Thymus (tissue), 11 donors: ENCODE measurements around the gene HP1BP3. TPM values are rescaled to one million over a fixed set of nuclear protein-coding genes. Genes with fewer than 3 reads are reported as not detected.
A peak's percentile ranks its signal among the peaks of the same experiment; 100 is the strongest.
"Not testable (repeated sequence)": the region's sequence is repeated elsewhere in the genome, so short reads cannot be mapped to it uniquely, and the experiment has no call there.

Experiments used
- DNase-seq, 9 donors: peaks; one replicate each; pipeline ENCODE4 v3.0.0-alpha.2; 2013; ENCODE audit warnings: low spot score in 9 of 9, low read depth in 6 of 9, missing footprints in 1 of 9
- H3K27ac ChIP-seq, 2 donors: one replicate each; pipeline ENCODE4 v1.5.1; 2013; ENCODE audit warnings: control low read depth in 1 of 2, low read depth in 1 of 2, low read length in 1 of 2, mild to moderate bottlenecking in 1 of 2, moderate library complexity in 1 of 2
- H3K27me3 ChIP-seq, 2 donors: one replicate each; pipeline ENCODE4 v1.5.1; 2013; ENCODE audit warnings: low read length in 1 of 2; ENCODE audit not compliant: control insufficient read depth in 2 of 2, insufficient read depth in 1 of 2
- H3K36me3 ChIP-seq, 2 donors: one replicate each; pipeline ENCODE4 v1.5.1; 2013; ENCODE audit warnings: low read length in 1 of 2, mild to moderate bottlenecking in 1 of 2, moderate library complexity in 1 of 2; ENCODE audit not compliant: control insufficient read depth in 2 of 2, insufficient read depth in 2 of 2
- H3K4me1 ChIP-seq, 2 donors: one replicate each; pipeline ENCODE4 v1.5.1; 2013; ENCODE audit warnings: low read length in 2 of 2; ENCODE audit not compliant: control insufficient read depth in 2 of 2, insufficient read depth in 2 of 2
- H3K4me3 ChIP-seq, 2 donors: one replicate each; pipeline ENCODE4 v1.5.1; 2013; ENCODE audit warnings: low read length in 2 of 2, control low read depth in 1 of 2, mild to moderate bottlenecking in 1 of 2
- H3K9me3 ChIP-seq, 2 donors: one replicate each; pipeline ENCODE4 v1.5.1; 2013; ENCODE audit warnings: low read length in 1 of 2, mild to moderate bottlenecking in 1 of 2; ENCODE audit not compliant: control insufficient read depth in 2 of 2, insufficient read depth in 1 of 2
- WGBS: extraction: QIAGEN DNeasy Blood & Tissue Kit; methylation state at CpG from one replicate; pipeline ENCODE4 v1.1.7; 2013; 5-methylcytosine and 5-hydroxymethylcytosine counted together
- polyA plus RNA-seq: library from polyadenylated mRNA; stranded (reverse); fragments of 200-250 nt; gene quantifications from one replicate; pipeline ENCODE4 v1.2.3, GENCODE V29; 2013
- total RNA-seq: library from RNA; stranded (reverse); fragments of 120-200 nt; gene quantifications from one replicate; pipeline ENCODE4 v1.2.4, GENCODE V29; 2013
- donor health status: healthy.

HP1BP3 gene
- total and polyA plus RNA-seq, 2 donors: 123 to 172 TPM

GRCh38 chr1:20720631-20721091 lies 66.4 kb downstream of the HP1BP3 start:
- Histone ChIP-seq H3K27ac (no peak overlapping the region), H3K36me3 (no peaks in the 10 kb centered on the region), H3K4me3 (no peak overlapping the region), H3K27me3 (peaks cover 15 to 51% of the 10 kb centered on the region in 2 donors), H3K9me3 (no peaks in the 10 kb centered on the region), H3K4me1 (peaks cover 4% of the 10 kb centered on the region in 2 donors)
- 96% methylated on average over 12 of the region's 12 CpGs for WGBS
- no peak for DNase-seq

- Histone ChIP-seq H3K9me3 (no peaks in the 10 kb centered on the region), H3K27me3 (peaks cover 15 to 57% of the 10 kb centered on the region in 2 donors), H3K4me3 (no peak overlapping the region), H3K27ac (no peak overlapping the region), H3K36me3 (no peaks in the 10 kb centered on the region), H3K4me1 (peaks cover 4% of the 10 kb centered on the region in 2 donors)
- DNase-seq: no peak
- WGBS: 93% methylated on average over 5 of the region's 5 CpGs
Measured at GRCh38 chr1:20719871-20720620, 67.1 kb downstream of the HP1BP3 start.

DNA sequence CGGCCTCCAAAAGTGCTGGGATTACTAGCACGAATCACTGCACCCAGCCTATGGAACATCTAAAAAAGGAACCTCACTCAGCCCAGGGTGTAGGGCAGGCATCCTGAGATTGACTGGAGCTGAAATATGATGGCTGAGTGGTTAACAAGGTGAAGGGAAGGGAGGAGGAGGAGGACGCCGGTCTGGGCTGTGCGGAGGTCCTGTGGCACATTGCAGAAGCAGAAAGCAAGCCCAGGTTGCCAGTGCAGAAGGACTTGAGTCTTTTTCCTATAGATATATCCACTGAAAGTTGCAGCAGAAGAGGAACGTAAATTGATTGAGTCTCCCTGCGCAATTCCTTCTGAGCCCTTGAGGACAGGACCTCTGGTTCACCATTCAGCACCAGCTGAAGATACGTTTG lies 67.8 kb downstream of the HP1BP3 start:
- Histone ChIP-seq H3K27me3 (peaks cover 15 to 57% of the 10 kb centered on the region in 2 donors), H3K4me3 (no peak overlapping the region), H3K9me3 (no peaks in the 10 kb centered on the region), H3K4me1 (peaks cover 4% of the 10 kb centered on the region in 2 donors), H3K36me3 (no peaks in the 10 kb centered on the region), H3K27ac (no peak overlapping the region)
- no peak for DNase-seq
- WGBS: 89% methylated on average over 8 of the region's 8 CpGs

DNA sequence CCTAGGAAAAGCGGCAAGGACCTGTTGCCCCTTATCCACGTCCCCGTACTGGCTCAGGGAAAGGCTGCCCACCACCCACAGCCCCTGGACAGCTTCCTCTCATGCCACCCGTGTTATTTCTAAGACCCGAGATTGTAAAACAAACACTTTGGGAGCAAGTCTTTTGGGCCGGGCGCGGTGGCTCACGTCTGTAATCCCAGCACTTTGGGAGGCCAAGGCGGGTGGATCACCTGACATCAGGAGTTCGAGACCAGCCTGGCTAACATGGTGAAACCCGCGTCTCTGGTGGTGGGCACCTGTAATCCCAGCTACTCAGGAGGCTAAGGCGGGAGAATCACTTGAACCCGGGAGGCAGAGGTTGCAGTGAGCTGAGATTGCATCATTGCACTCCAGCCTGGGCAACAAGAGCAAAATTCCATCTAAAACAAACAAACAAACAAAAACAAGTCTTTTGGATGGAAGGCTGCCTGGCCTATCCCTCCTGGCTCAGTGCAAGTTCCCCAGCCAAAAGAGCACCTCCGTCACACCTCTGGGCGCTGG lies 68.7 kb downstream of the HP1BP3 start:
- not testable (repeated sequence) for DNase-seq, H3K4me1 ChIP-seq, H3K9me3 ChIP-seq, H3K27ac ChIP-seq, H3K36me3 ChIP-seq
- peak overlapping the region in 1 of 2 donors; percentile 48 for H3K4me3 ChIP-seq
- peaks cover 15 to 57% of the 10 kb centered on the region in 2 donors for H3K27me3 ChIP-seq
- 71% methylated on average over 17 of the region's 17 CpGs for WGBS

DNA sequence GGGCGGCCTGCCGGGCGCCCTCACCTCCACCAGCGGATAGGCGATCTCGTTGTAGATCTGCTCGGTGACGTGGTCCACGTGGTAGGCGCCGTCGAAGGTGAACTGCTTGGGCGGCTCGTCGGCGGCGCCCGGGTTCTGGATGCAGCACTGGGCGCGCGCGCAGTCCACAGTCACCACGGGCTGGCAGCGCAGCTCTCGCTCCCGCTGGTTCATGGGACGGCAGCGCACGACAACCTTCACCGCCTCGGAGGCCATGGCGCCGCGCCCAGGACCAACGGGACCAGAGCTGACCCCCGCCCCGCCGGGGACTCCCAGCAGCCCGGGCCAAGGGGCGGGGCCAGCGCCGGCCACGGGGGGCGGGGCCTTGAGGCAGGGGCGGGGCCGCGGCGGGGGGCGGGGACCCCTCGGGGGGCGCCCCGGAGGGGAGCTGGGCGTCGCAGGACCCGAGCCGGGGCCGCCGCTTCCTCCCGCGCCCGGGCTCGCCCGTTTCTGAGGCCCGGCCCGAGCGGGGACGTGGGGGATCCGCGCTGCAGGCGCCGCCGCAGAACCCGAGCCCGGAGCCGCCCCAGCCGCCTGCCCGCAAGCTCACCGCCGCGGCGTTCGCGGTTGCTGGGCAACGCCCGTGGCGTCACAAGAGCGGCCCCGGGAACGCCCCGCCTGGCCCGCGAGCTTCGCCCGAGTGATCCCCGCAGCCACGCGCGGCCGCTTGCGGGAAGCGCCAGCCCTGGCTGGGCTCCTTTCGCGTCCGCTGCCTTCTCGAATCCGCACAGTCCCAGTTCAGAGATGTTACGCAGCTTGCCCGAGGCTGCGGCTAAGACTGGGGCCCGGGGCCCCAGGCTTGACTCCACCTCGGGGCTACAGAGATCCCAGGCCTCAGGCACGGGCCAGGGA lies 69.4 kb downstream of the HP1BP3 start, which contains the start of gene KIF17:
KIF17 (minus strand) TSS at position 556 of the 891 bp plus-strand sequence; CDS start at position 255, 301 bp downstream.
- Histone ChIP-seq H3K36me3 (no peaks in the 10 kb centered on the region), H3K27ac (no peak within 1 kb of the TSS), H3K4me3 (peak within 1 kb of the TSS in 1 of 2 donors; percentile 48), H3K9me3 (no peaks in the 10 kb centered on the region), H3K4me1 (peaks cover 4% of the 10 kb centered on the region in 2 donors), H3K27me3 (peaks cover 15 to 57% of the 10 kb centered on the region in 2 donors)
- WGBS: 4% methylated on average over 112 of the region's 112 CpGs
- peak in 6 of 9 donors; percentile 33 to 65 (median 52) for DNase-seq

DNA sequence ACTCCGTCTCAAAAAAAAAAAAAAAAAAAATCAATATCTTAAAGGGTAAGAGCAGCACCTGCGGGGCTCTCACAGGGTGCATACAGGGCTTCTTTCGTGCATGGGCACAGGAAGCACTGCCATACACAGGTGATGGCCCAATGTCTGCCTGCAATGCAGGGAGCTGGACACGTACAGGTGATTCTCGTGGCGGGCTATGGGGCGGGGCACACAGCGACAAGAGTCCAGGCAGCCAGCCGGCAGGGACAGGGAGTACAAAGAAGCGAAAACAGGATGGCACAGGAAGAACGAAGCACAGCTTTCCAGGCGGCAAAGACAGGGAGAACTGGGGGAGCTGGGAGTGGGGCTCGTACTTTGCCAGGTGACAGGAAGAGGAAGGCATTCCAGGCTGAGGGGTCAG lies 70.9 kb downstream of the HP1BP3 start:
- Histone ChIP-seq H3K4me3 (no peak overlapping the region), H3K9me3 (no peaks in the 10 kb centered on the region), H3K27ac (no peak overlapping the region), H3K4me1 (peaks cover 4% of the 10 kb centered on the region in 2 donors), H3K36me3 (no peaks in the 10 kb centered on the region), H3K27me3 (peaks cover 15 to 56% of the 10 kb centered on the region in 2 donors)
- 88% methylated on average over 13 of the region's 13 CpGs for WGBS
- DNase-seq: no peak

DNA sequence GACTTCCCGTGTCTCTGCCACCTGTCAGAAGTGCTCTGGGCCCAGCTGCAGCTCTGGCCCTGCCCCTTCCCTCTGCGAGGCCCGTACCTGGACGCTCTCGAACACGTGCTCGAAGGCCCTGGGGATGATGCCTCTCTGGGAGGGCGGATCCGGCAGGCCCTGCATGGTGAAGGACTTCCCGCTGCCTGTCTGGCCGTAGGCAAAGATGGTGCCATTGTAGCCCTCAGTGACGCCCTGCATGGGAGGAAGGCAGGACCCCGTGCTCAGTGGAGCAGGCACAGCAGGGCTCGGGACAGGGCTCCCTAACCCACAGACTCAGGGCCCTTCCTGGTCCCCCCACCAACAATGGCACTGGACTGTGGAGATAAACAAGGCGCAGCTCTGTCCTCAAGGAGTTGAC lies 71.7 kb downstream of the HP1BP3 start:
- Histone ChIP-seq H3K4me1 (peaks cover 4% of the 10 kb centered on the region in 2 donors), H3K27me3 (peaks cover 15 to 51% of the 10 kb centered on the region in 2 donors), H3K27ac (no peak overlapping the region), H3K4me3 (no peak overlapping the region), H3K9me3 (no peaks in the 10 kb centered on the region), H3K36me3 (no peaks in the 10 kb centered on the region)
- WGBS: 91% methylated on average over 15 of the region's 15 CpGs
- no peak for DNase-seq

DNA sequence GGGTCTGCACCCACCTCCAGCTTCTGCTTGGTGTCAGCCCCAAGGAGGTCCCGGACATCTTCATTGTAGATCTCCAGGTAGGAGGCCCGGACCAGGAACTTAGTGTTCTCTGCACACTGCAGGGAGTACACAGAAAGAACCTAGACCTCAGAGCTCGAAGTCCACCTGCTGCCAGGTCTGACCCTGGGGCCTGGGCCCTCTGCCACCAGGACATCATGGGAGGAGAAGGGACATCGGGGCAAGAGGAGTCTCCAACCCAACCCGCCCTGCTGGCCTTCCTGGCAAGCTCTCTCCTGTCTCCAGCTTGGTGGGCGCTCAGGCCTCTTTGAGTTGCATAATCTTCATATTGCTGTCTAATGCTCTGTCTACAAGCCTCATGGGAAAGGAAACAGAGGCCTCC lies 73.7 kb downstream of the HP1BP3 start:
- no peak overlapping the region for H3K4me3 ChIP-seq
- no peak for DNase-seq
- H3K9me3 ChIP-seq: no peaks in the 10 kb centered on the region
- WGBS: 95% methylated on average over 6 of the region's 6 CpGs
- peaks cover 15 to 31% of the 10 kb centered on the region in 2 donors for H3K27me3 ChIP-seq
- H3K27ac ChIP-seq: no peak overlapping the region
- H3K36me3 ChIP-seq: no peaks in the 10 kb centered on the region
- H3K4me1 ChIP-seq: peaks cover 4% of the 10 kb centered on the region in 2 donors
